MG63 (cell line): Measurements from ENCODE around the gene ELN. TPM values are rescaled to one million over a fixed set of nuclear protein-coding genes. Genes with fewer than 3 reads are reported as not detected.

ENCODE experiments used
- DNase-seq: peaks from one replicate; pipeline ENCODE4 v3.0.0-alpha.2; 2020
- H3K27me3 ChIP-seq: fragments of 250-450 bp; sonication (Bioruptor Pico); 2 replicates; pipeline ENCODE4 v1.5.1; 2020; ENCODE audit warnings: mild to moderate bottlenecking, moderate library complexity
- H3K36me3 ChIP-seq: fragments of 250-450 bp; sonication (Bioruptor Pico); 2 replicates; pipeline ENCODE4 v1.5.1; 2020; ENCODE audit warnings: mild to moderate bottlenecking, moderate library complexity
- H3K4me3 ChIP-seq: fragments of 250-450 bp; sonication (Bioruptor Pico); 2 replicates; pipeline ENCODE4 v1.5.1; 2020; ENCODE audit warnings: mild to moderate bottlenecking, moderate library complexity
- H3K9me3 ChIP-seq: fragments of 250-450 bp; sonication (Bioruptor Pico); 2 replicates; pipeline ENCODE4 v1.5.1; 2020; ENCODE audit warnings: mild to moderate bottlenecking, moderate library complexity
- total RNA-seq: library from RNA; depleted of rRNA; stranded (reverse); fragments of >200 nt; shearing (Covaris generic); gene quantifications from 2 replicates; pipeline ENCODE4 v1.2.3, GENCODE V29; 2014; ENCODE audit warnings: low replicate concordance

Gene ELN
- total RNA-seq, 1 experiment from 2014 or later, result not detected

DNA sequence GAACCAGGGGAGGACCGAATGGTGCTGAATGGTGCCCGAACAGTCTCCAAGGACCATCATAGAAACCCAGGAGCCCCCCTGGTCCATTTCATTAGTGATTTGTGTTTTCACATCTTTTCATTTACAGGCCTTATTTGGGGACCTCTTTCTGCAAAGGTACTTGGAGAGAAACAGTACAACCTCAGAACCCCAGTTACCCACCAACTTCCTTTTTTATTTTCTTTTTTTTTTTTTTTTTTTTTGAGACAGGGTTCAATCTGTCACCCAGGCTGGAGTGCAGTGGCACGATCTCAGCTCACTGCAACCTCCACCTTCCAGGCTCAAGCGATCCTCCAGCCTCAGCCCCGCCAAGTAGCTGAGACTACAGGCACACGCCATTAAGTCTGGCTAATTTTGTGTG is 13.0 kb upstream of the ELN start:
- Histone ChIP-seq H3K9me3 (no peaks in the 10 kb centered on the region), H3K4me3 (no peak overlapping the region), H3K27me3 (no peaks in the 10 kb centered on the region), H3K36me3 (no peaks in the 10 kb centered on the region)
- DNase-seq, result no peak

DNA sequence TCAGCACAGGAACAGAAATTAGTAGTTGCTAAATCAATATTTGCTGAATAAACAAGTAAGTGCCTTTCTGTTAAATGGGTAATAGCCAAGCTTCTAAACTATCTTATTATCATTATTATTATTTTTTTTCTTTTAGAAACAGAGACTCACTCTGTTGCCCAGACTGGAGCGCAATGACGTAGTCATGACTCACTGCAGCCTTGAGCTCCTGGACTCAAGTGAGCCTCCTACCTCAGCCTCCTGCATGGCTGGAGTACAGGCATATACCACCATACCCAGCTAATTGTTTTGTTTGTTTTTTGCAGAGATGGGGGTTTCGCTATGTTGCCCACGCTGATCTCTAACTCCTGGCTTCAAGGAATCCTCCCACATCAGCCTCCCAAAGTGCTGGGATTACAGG is 12.3 kb upstream of the ELN start:
- H3K27me3 ChIP-seq, result no peaks in the 10 kb centered on the region
- no peaks in the 10 kb centered on the region for H3K36me3 ChIP-seq
- no peaks in the 10 kb centered on the region for H3K9me3 ChIP-seq
- DNase-seq, result peak; percentile 48
- no peak overlapping the region for H3K4me3 ChIP-seq

DNA sequence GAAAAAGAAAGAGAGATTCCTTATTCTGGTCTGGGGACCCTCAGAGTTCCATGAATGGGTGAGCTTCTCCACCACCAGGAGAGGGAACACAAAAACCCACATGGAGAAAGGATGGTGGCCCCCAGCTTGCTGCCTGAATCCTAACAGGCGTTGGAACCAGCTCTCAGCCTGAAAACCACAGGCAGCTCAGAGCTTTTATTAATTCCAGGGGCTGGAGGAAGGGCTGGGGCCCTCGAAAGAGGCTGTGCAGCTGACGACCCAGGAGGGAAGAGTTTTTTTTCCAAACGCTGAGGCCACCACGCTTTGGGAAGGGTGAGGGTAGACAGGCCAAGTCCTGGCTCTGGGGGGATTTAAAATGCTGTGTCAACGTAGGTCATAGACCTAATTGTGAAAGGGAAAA is 10.8 kb upstream of the ELN start:
- H3K36me3 ChIP-seq, result no peaks in the 10 kb centered on the region
- H3K4me3 ChIP-seq, result no peak overlapping the region
- H3K27me3 ChIP-seq, result no peaks in the 10 kb centered on the region
- H3K9me3 ChIP-seq, result no peaks in the 10 kb centered on the region
- no peak for DNase-seq

DNA sequence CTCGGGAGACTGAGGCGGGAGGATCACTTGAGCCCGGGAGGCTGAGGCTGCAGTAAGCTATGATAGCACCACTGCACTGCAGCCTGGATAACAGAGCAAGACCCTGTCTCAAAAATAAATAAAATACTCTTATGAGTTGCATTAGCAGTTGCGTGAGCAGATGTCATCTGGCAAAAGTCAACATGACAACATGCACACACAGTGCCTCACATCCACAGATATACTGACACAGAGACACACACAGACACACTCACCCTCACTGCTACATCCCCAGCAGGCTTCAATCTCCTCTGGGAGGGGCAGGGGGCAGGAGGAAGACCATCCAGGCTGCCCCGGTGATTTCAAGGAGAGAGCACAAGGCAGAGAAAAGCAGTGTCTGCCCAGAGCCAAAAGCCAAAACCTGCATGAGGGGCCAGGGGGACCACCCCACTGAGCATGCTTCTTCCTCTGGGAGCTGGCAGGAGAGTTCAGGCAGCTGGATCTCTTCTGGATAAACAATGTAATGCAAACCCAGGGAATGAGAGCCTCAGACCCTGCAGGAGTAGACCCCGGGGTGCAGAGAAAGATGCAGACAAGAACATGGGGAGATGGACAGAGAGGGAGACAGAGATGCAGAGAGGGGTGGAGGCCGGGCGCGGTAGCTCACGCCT is 9.6 kb upstream of the ELN start:
- Histone ChIP-seq H3K27me3 (no peaks in the 10 kb centered on the region), H3K4me3 (no peak overlapping the region), H3K36me3 (no peaks in the 10 kb centered on the region), H3K9me3 (no peaks in the 10 kb centered on the region)
- DNase-seq, result no peak

DNA sequence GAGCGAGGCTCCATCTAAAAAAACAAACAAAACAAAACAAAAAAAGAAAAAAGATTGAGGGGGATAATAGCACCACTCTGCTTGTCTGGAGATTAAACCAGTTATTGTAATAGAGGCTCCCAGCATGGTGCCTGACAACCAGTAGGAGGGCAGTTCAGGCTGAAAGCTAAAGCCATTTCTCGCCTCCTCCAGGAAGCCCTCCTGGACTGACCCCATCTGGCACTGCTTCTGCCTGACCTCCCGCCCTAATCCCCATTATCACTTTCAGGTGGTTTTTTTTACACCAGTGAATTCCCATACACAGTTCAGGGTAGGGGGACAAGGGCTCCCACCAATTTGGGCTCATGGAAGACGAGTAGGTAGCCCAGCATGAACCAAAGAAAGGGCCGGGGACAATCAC is 8.8 kb upstream of the ELN start:
- Histone ChIP-seq H3K36me3 (no peaks in the 10 kb centered on the region), H3K27me3 (no peaks in the 10 kb centered on the region), H3K4me3 (no peak overlapping the region), H3K9me3 (no peaks in the 10 kb centered on the region)
- no peak for DNase-seq

DNA sequence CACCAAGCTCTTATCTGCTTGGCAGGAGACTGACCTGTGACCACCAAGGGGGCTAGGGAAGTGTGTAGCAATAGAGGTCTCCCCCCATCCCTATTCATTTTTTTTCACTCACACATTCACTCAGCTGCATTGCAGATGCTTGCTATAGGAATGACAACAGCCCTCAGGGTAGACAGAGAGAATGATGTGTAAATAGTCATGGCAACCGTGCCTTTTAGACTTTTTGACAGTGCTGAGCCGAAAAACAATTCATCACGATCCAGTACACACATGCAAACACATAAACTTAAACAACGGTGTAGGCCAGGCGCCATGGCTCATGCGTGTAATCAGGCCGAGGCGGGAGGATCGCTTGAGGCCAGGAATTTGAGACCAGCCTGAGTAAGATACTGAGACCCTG is 7.6 kb upstream of the ELN start:
- no peaks in the 10 kb centered on the region for H3K9me3 ChIP-seq
- H3K27me3 ChIP-seq, result no peaks in the 10 kb centered on the region
- H3K36me3 ChIP-seq, result no peaks in the 10 kb centered on the region
- no peak overlapping the region for H3K4me3 ChIP-seq
- no peak for DNase-seq

DNA sequence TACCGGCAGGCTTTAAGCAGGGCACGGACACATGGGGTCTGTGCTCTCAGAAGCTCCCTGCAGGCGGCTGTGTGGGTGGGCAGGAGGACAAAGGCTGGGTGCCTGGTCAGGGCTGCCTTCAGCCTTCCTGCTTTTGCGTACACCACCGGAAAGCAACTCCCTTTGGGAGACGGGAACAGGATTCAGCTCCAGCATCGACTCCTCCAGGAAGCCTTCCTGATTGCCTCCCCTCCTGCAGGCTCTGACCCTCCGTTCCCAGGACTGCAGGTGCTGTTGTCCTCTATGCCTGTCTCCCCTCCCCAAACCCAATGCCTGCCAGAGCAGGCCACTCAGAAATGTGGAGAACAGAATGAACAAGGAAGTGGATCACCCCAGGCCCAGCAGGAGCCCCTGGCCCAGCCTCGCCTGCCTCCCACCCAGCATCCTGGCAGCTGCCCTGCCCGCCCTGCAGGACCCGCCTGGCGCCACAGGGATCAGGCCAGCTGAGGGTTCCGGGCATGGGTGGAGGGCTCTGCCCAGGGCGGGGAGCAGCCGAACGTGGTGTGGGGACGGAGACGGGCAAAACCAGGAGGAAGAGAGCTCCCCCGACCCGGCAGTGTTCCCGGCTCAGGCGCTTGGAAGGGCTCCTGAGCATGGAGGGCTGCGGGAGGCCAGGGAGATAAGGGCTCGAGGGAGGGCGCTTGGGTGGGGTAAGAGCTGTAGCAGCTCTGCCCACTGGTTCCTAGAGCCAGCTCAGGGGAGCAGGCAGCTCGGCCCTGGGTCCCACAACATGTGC is 6.2 kb upstream of the ELN start:
- Histone ChIP-seq H3K36me3 (no peaks in the 10 kb centered on the region), H3K9me3 (no peaks in the 10 kb centered on the region), H3K4me3 (no peak overlapping the region), H3K27me3 (no peaks in the 10 kb centered on the region)
- DNase-seq, result no peak

DNA sequence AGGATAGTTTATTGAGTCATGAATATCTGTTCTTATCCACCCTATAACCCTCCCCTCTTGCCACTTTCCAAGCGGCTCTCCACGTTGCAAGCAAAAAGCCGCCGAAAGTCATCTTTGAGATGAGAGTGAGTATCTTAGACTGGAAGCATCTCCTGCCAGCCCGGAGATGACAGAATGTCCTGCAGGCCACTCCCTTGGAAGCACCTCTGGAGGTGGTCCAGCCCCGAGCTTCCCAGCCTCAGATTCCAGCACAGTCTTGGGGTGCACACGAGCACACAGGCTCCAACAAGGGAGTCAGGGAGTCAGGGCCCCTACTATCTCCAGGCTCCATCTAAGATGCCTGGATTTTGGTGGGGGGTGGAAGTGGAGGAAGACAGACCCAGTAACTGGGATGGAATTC is 5.5 kb upstream of the ELN start:
- Histone ChIP-seq H3K36me3 (no peaks in the 10 kb centered on the region), H3K4me3 (no peak overlapping the region), H3K27me3 (no peaks in the 10 kb centered on the region), H3K9me3 (no peaks in the 10 kb centered on the region)
- no peak for DNase-seq

DNA sequence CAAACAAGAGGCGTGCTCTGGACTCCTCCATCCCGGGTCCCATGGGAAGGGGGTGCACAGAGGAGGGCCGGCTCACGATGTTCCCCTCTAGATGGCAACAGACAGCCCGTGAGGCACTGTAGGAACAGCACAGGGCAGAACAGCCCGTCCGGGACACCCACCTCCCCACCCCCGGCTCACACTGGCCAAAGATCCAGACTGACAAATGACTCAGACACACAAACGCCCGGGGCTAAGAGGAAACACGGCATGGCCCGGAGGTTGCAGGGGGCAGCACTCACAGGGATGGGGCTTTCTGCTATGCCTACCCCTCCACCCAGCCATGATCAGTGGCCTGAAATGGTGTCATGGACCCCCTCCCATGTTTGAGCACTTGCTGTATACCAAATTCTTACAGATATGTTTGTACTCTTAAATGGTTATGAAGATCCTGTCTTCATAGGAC is 4.9 kb upstream of the ELN start:
- Histone ChIP-seq H3K27me3 (no peaks in the 10 kb centered on the region), H3K4me3 (no peak overlapping the region), H3K9me3 (no peaks in the 10 kb centered on the region), H3K36me3 (no peaks in the 10 kb centered on the region)
- DNase-seq, result peak; percentile 77

DNA sequence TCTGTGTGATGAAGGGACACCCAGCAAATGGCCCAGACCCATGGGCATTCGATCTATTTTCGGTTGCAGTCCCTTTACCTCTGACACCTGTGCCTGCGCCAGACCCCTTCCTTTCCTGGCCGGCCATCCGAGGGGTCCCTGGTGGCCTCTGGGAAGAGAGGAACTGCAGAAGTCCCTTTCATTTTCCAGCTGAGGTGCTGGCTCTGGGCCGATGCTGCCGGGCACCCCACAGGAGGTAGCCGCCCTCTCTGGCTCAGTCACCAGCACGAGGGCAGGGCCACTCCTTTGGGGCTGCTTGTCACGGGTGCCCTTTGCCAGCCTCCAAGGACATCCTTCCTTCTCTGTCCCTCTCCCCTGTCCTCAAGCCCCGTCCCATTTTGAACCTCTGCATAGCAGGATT is 4.2 kb upstream of the ELN start:
- Histone ChIP-seq H3K4me3 (no peak overlapping the region), H3K27me3 (no peaks in the 10 kb centered on the region), H3K36me3 (no peaks in the 10 kb centered on the region), H3K9me3 (no peaks in the 10 kb centered on the region)
- DNase-seq, result no peak

DNA sequence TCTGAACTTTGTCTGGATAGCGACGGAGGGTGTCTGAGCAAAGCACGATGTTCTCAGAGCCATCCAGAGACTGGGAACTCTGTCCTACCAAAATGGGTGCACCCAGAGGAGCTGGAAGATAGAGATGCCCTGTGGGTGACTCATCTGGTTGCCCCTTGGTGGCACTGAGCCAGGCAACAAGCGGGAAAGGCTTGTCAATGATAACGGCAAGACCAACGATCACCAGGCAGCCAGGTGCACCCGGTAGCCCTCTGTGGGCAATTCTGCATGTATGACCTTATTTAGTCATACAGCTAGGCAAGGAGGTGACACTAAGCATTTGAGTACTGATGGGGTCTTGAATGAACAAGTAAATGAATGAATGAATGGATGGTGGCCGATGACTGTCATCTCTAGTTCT is 2.8 kb upstream of the ELN start:
- Histone ChIP-seq H3K36me3 (no peaks in the 10 kb centered on the region), H3K27me3 (no peaks in the 10 kb centered on the region), H3K9me3 (no peaks in the 10 kb centered on the region), H3K4me3 (no peak overlapping the region)
- DNase-seq, result no peak

DNA sequence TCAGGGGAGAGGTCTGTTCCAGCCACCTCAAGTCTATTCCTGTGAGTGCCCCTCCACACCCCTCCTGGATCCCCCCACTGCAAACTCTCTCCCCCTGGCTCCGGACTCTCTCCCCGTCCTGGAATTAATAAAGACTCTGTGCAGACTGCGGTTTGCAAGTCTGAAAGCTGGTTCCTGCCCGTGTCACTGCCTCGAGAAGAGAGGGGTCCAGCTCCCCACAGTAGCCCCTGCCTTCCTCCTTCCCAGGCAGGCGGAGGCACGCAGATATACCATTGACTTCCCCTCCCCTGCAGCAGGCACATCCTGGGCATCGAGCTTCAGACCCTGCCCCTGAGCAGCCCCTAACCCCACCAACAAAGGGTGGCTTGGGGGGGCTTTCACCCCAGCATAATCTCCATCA is 2.2 kb upstream of the ELN start:
- Histone ChIP-seq H3K4me3 (no peak overlapping the region), H3K27me3 (no peaks in the 10 kb centered on the region), H3K9me3 (no peaks in the 10 kb centered on the region), H3K36me3 (no peaks in the 10 kb centered on the region)
- no peak for DNase-seq

DNA sequence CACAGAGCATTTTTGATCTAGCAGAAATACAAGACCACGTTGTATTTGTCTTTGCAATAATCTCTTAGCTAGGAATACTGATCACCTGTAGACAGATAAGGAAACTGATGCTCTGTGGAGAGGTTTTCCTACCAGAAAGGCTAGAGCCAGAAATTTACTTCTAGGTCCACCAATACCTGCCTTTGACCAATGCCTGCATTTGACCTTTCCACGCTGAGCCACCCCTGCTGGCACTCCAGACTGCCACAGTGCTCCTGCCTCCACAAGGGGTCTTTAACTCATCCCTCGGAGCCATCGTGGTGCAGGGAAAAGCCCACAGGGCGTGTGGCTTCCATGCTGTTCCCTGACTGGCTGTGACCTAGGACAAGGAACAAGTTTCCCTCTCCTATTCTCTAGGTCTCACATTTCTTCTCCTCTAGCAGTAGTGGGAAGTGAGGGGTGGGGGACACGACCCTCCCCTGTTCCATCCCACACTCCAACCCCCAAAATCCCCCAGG is 1.5 kb upstream of the ELN start:
- no peak for DNase-seq
- Histone ChIP-seq H3K36me3 (no peaks in the 10 kb centered on the region), H3K4me3 (no peak overlapping the region), H3K27me3 (no peaks in the 10 kb centered on the region), H3K9me3 (no peaks in the 10 kb centered on the region)

DNA sequence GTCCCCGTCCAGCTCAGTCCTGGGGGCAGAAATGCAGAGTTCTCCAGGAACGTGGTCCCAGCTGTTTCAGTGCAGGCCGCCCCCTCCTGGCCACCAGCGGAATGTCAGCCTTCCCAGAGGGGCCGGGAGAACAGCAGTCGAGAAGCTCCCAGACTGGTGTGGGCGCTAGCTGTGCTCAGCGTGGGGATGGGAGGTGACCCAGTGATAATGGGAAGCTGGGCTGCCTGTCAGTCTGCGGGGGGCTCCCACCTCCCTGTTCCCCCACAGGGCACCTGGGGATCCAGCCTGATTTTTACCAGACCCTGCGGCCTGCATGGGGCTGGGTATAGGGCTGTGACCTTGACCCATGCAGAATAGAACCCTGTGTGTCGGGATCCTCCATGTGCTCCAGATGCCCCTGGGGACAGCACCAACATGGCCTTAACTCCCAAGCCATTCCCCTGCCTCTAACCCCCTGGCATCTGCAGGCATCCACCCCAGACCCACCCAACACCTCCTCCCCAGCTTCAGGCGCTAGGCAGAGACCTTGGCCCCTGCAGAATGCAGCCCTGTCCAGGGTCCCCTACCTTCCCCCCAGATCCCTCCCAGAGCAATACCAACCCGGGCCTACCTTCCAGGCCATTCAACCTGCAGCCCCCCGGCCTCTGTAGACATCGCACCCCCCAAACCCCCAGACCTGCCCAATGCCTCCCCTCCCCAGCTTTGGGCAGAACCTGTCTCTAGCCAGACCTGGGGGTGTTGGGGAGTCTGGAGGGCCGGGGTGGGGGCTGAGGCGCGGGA is 880 bp upstream of the ELN start:
- Histone ChIP-seq H3K9me3 (no peaks in the 10 kb centered on the region), H3K27me3 (no peaks in the 10 kb centered on the region), H3K4me3 (no peak overlapping the region), H3K36me3 (no peaks in the 10 kb centered on the region)
- peak; percentile 51 for DNase-seq

DNA sequence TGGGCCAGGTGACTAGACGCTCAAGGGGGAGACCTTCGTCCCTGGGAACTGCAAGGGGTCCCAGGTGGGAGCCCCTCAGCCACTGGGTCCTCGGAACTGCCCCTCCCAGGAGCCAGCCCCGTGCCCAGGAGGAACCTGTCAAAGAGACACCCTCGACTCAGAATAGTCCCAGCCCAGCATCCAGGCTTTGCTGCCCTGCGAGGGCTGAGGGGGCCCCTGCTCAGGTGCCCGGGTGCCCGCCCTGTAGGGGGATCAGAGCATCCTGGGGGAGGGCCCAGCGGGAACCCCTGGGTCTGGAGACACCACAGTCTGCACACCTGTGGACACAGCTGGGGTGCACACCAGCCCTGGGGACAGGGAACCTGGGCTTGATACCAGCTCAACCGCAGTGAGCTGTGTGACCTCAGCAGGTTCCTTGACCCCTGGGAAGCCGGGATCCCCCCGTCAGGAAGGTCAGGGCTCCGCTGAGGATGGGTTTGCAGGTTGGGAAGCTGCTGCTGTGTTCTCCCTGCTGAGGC is 407 bp downstream of the ELN start:
- Histone ChIP-seq H3K27me3 (no peaks in the 10 kb centered on the region), H3K36me3 (no peaks in the 10 kb centered on the region), H3K4me3 (no peak overlapping the region), H3K9me3 (no peaks in the 10 kb centered on the region)
- DNase-seq, result no peak

DNA sequence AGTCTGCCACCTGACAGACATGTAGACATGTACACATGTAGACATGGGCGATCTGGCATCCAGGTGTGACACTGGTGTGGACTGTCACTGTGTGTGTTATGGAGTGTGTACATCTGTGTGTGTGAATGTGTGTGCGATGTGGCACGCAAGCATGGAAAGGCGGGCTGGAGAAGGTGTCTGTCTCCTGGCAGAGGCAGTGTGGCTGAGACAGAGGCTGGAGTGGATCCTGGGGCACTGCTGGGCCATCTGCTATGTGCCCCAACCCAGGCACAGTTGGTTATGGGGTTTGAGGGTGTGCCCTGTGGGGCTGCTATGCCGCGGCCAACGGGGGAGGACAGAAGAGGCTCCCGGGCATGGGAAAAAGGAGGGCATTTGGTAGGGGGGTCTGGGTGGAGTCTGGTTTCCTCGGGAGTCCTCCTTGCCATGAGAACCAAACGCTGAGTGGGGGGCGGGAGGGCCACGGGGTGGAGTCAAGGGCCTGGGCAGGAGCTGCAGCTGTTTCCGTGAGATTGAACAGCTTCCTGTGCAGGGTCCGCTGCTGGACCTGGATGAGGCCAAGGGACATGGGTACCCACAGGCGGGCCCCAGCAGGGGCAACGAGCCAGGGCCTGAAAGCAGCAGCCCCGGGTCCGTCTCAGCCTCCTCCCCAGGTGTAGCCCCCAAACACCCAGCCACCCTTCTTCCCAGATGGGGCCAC is 1.3 kb downstream of the ELN start:
- H3K36me3 ChIP-seq, result no peaks in the 10 kb centered on the region
- H3K27me3 ChIP-seq, result no peaks in the 10 kb centered on the region
- DNase-seq, result no peak
- no peak overlapping the region for H3K4me3 ChIP-seq
- no peaks in the 10 kb centered on the region for H3K9me3 ChIP-seq

DNA sequence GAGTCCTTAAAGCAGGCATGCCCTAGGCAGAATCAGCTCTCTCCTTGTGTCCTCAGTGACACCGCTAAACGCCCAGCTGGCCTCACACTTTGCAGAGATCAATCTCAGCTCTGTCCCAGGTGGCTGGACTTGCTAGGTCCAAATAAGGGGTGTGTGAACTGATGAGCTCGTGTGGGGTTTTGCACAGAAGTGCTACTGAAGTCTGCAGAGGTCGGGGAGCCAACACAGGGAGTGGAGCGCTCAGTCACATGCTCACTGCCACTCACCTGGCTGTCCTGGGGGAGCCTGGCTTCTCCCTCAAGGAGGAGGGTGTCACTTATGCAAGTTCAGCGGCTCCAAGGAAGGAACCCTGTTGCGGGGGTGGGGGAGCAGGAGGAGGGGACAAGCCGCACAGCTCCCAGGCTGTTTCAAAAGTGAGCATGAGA is 2.0 kb downstream of the ELN start:
- H3K9me3 ChIP-seq, result no peaks in the 10 kb centered on the region
- H3K4me3 ChIP-seq, result no peak overlapping the region
- no peaks in the 10 kb centered on the region for H3K27me3 ChIP-seq
- no peaks in the 10 kb centered on the region for H3K36me3 ChIP-seq
- DNase-seq, result no peak
